BLaER1 (cell line): ENCODE results near the gene SLC12A6.
A peak's percentile ranks its signal among the peaks of the same experiment; 100 is the strongest.
"Not testable (repeated sequence)": the region's sequence is repeated elsewhere in the genome, so short reads cannot be mapped to it uniquely, and the experiment has no call there.

Source experiments
- H3K27ac ChIP-seq: shearing (Covaris generic); formaldehyde crosslinking; 2 replicates; pipeline ENCODE4 v1.8.1; 2022
- H3K27me3 ChIP-seq: shearing (Covaris generic); formaldehyde crosslinking; 2 replicates; pipeline ENCODE4 v1.8.1; 2022
- H3K36me3 ChIP-seq: shearing (Covaris generic); formaldehyde crosslinking; 2 replicates; pipeline ENCODE4 v1.8.1; 2022
- H3K4me1 ChIP-seq: shearing (Covaris generic); formaldehyde crosslinking; 2 replicates; pipeline ENCODE4 v1.8.1; 2022
- H3K4me2 ChIP-seq: shearing (Covaris generic); formaldehyde crosslinking; 2 replicates; pipeline ENCODE4 v1.8.1; 2022
- H3K4me3 ChIP-seq: shearing (Covaris generic); formaldehyde crosslinking; 2 replicates; pipeline ENCODE4 v1.8.1; 2022
- H3K9ac ChIP-seq: shearing (Covaris generic); formaldehyde crosslinking; 2 replicates; pipeline ENCODE4 v1.8.1; 2022
- H3K9me3 ChIP-seq: shearing (Covaris generic); formaldehyde crosslinking; 2 replicates; pipeline ENCODE4 v1.8.1; 2022
- H4K20me1 ChIP-seq: shearing (Covaris generic); formaldehyde crosslinking; 2 replicates; pipeline ENCODE4 v1.8.1; 2022
- Cebpa-rat ChIP-seq: shearing (Covaris generic); IDR thresholded peaks from 2 replicates; pipeline ENCODE4 v1.8.1; 2022

Gene SLC12A6

DNA sequence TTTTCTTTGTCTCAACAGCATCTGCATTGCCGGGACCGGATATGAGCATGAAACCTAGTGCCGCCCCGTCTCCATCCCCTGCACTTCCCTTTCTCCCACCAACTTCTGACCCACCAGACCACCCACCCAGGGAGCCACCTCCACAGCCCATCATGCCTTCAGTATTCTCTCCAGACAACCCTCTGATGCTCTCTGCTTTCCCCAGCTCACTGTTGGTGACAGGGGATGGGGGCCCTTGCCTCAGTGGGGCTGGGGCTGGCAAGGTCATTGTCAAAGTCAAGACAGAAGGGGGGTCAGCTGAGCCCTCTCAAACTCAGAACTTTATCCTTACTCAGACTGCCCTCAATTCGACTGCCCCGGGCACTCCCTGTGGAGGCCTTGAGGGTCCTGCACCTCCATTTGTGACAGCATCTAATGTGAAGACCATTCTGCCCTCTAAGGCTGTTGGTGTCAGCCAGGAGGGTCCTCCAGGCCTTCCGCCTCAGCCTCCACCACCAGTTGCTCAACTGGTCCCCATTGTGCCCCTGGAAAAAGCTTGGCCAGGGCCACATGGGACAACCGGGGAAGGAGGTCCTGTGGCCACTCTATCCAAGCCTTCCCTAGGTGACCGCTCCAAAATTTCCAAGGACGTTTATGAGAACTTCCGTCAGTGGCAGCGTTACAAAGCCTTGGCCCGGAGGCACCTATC, 10.5 kb upstream of the SLC12A6 start:
- no peak for TF ChIP-seq Cebpa-rat

GRCh38 chr15:34342737-34343575, 5.4 kb upstream of the SLC12A6 start, which contains the start of the genes NOP10 and NUTM1:
Gene NOP10, minus strand, starts transcription at chr15:34343136. Its CDS starts 63 bp downstream, at chr15:34343073.
Gene NUTM1, plus strand, starts transcription at chr15:34343315. Its CDS starts 382 bp downstream, at chr15:34343697.
- peaks cover 20% of the 10 kb centered on the region for H3K36me3 ChIP-seq
- no peaks in the 10 kb centered on the region for H3K9me3 ChIP-seq
- no peaks in the 10 kb centered on the region for H4K20me1 ChIP-seq
- peak within 1 kb of the TSS; percentile 93 for H3K27ac ChIP-seq
- H3K27me3 ChIP-seq, result no peaks in the 10 kb centered on the region
- H3K4me3 ChIP-seq, result peak within 1 kb of the TSS; percentile 85
- H3K4me2 ChIP-seq, result peak within 1 kb of the TSS; percentile 95
- H3K9ac ChIP-seq, result peak within 1 kb of the TSS; percentile 88
- TF ChIP-seq Cebpa-rat, result no peak
- H3K4me1 ChIP-seq, result peaks cover 43% of the 10 kb centered on the region

More for the DNA sequence above, 10.5 kb upstream of the SLC12A6 start:
- Histone ChIP-seq H3K27ac (no peak overlapping the region), H3K4me1 (no peaks in the 10 kb centered on the region), H3K36me3 (no peaks in the 10 kb centered on the region), H3K9ac (no peak overlapping the region), H4K20me1 (no peaks in the 10 kb centered on the region), H3K9me3 (no peaks in the 10 kb centered on the region), H3K4me2 (no peak overlapping the region), H3K4me3 (no peak overlapping the region), H3K27me3 (no peaks in the 10 kb centered on the region)

DNA sequence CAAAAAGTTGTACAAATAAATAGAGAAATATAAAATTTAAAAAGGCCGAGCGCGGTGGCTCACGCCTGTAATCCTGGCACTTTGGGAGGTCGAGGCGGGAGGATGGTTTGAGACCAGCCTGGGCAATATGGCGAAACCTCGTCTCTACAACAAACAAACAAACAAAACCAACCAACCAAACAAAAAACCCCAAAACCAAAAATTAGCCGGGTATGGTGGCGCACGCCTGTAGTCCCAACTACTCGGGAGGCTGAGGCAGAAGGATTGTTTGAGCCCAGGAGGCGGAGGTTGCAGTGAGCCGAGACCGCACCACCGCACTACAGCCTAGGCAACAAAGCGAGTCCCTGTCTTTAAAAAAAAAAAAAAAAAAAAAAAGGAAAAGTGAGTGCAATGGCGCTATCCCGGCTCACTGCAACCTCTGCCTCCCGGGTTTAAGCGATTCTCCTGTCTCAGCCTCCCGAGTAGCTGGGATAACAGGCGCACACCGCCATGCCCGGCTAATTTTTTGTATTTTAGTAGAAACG, 4.7 kb upstream of the SLC12A6 start:
- peak overlapping the region; percentile 85 for H3K4me3 ChIP-seq
- peak overlapping the region; percentile 88 for H3K9ac ChIP-seq
- not testable (repeated sequence) for H4K20me1 ChIP-seq, H3K9me3 ChIP-seq, H3K27me3 ChIP-seq
- peak overlapping the region; percentile 95 for H3K4me2 ChIP-seq
- peaks cover 20% of the 10 kb centered on the region for H3K36me3 ChIP-seq
- H3K27ac ChIP-seq, result peak overlapping the region; percentile 93
- peaks cover 43% of the 10 kb centered on the region for H3K4me1 ChIP-seq

DNA sequence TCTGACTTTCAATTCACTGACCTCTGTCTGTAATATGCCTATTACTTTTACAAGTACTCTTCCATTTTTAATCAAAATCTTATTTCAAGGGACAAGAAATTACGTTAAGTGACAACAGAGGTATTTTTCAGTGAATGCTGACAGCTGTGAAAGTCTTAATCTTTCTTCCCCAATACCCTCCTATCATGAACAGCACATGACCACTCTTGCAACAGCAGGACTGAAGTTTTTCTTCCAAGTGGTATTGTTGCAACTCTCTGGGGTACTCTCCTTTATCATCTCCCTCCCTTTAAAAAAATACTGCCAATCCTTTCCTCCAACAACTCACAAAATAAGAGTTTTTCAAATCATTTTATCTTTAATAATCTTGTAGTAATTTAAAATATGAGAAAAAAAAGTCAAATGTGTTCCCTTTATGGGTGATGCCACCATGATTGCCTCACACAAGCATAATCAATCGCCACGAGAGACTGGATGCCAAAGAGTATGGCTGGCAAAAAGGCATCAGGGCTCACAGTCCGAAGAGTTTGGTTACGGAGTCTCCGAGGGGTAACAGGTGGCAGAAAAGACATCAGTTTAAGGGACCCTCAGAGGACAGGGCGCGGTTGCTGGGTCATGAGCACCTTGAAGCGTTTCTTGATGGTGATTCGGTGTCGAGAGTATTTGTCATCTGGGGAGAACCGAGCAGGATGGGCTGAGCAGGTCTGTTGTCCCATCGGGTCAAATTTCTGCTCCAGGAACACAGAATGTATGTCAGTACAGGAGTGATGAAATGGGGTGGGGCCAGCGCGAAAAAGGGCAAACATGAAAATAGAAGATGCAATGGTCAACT, 4.0 kb upstream of the SLC12A6 start:
- no peaks in the 10 kb centered on the region for H3K27me3 ChIP-seq
- H3K4me2 ChIP-seq, result peak overlapping the region; percentile 95
- peak overlapping the region; percentile 85 for H3K4me3 ChIP-seq
- H3K4me1 ChIP-seq, result peaks cover 49% of the 10 kb centered on the region
- peak overlapping the region; percentile 88; the same call in 1 of the 2 replicates for H3K9ac ChIP-seq
- 0 out of 2 replicates have a peak overlapping the region, but pooled peaks have one; percentile 93 for H3K27ac ChIP-seq
- H3K9me3 ChIP-seq, result no peaks in the 10 kb centered on the region
- no peaks in the 10 kb centered on the region for H4K20me1 ChIP-seq
- H3K36me3 ChIP-seq, result peaks cover 20% of the 10 kb centered on the region
- TF ChIP-seq Cebpa-rat, result no peak

DNA sequence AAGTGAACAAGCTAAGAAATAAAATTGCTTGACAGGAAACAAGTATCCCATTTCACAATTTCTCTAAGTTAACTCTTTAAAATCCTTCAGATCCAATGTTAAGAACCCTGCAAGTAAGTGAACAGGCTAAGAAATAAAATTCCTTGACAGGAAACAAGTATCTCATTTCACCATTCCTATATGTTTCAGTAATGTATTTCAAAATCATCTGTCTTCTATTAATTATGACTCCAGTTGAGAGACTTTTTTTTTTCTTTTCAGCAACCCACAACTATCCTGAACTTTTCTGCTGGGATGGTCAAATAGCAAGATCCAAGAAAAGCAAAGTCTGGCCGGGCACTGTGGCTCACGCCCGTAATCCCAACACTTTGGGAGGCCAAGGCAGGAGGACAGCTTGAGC, 2.4 kb upstream of the SLC12A6 start:
- TF ChIP-seq Cebpa-rat, result no peak
- Histone ChIP-seq H4K20me1 (no peaks in the 10 kb centered on the region), H3K9me3 (no peaks in the 10 kb centered on the region), H3K4me3 (no peak overlapping the region), H3K27me3 (no peaks in the 10 kb centered on the region), H3K27ac (no peak overlapping the region), H3K9ac (no peak overlapping the region), H3K4me1 (peaks cover 66% of the 10 kb centered on the region), H3K4me2 (peak overlapping the region; percentile 95), H3K36me3 (peaks cover 20% of the 10 kb centered on the region)

DNA sequence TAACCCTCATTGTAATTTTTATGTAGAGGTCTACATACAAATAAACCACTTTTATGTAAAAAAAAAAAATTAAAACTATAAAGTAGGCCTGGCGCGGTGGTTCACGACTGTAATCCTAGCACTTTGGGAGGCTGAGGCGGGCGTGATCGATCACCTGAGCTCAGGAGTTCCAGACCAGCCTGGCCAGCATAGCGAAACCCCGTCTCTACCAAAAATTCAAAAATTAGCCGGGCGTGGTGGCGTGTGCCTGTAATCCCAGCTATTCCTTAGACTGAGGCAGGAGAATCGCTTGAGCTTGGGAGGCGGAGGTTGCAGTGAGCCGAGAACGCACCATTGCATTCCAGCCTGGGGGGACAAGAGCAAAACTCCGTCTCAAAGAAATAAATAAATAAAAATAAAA, 766 bp upstream of the SLC12A6 start:
- peaks cover 82% of the 10 kb centered on the region for H3K4me1 ChIP-seq
- no peaks in the 10 kb centered on the region for H3K27me3 ChIP-seq
- peak overlapping the region; percentile 86 for H3K4me3 ChIP-seq
- TF ChIP-seq Cebpa-rat, result no peak
- no peaks in the 10 kb centered on the region for H4K20me1 ChIP-seq
- no peaks in the 10 kb centered on the region for H3K9me3 ChIP-seq
- H3K9ac ChIP-seq, result peak overlapping the region; percentile 84
- peak overlapping the region; percentile 95 for H3K4me2 ChIP-seq
- H3K27ac ChIP-seq, result peak overlapping the region; percentile 90
- peaks cover 20% of the 10 kb centered on the region for H3K36me3 ChIP-seq

- peak overlapping the region; percentile 86 for H3K4me3 ChIP-seq
- H4K20me1 ChIP-seq, result no peaks in the 10 kb centered on the region
- peak overlapping the region; percentile 84 for H3K9ac ChIP-seq
- H3K4me2 ChIP-seq, result peak overlapping the region; percentile 95
- no peaks in the 10 kb centered on the region for H3K27me3 ChIP-seq
- no peak for TF ChIP-seq Cebpa-rat
- peaks cover 92% of the 10 kb centered on the region for H3K4me1 ChIP-seq
- no peaks in the 10 kb centered on the region for H3K9me3 ChIP-seq
- peaks cover 20% of the 10 kb centered on the region for H3K36me3 ChIP-seq
- peak overlapping the region; percentile 90 for H3K27ac ChIP-seq
Observed at GRCh38 chr15:34336991-34337556, 507 bp downstream of the SLC12A6 start.

DNA sequence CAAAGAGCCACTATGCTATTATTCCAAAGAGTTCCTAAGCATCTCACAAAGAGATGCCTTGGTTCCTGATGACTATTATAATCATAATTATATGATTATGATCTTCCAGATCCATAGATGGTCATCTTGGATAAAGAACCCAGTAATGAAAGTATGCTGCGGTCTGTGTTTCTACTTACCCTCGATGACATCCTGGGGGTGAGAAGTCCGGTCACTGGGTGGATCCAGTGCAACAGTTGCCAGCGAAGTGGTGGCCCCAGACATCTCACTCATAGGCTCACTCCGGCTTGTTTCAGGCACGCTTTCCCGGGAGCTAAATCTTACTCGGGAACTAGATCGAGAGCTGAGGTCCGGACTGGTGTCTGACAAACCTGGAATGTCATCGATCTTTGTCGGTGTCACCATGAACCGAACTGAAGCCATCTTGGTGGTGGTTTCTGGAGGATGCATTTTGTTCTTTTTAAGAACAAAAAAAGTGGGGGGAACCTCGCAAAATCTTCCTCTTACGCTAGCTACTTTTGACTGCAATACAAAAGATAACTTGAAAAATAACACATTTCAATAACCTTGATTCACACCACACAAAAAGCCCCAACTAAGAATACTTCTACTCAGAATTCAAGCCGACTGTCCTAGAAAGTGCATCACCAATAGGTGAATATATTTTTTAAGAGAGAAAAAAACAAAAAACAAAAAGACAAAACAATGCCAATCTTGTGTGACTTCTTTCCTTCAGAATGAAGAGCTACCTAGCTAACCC, 1.2 kb downstream of the SLC12A6 start:
- H4K20me1 ChIP-seq, result no peaks in the 10 kb centered on the region
- H3K27ac ChIP-seq, result peak overlapping the region; percentile 90; the same call in 1 of the 2 replicates
- peak overlapping the region; percentile 95 for H3K4me2 ChIP-seq
- peaks cover 14% of the 10 kb centered on the region for H3K36me3 ChIP-seq
- H3K4me3 ChIP-seq, result peak overlapping the region; percentile 86
- H3K27me3 ChIP-seq, result no peaks in the 10 kb centered on the region
- no peaks in the 10 kb centered on the region for H3K9me3 ChIP-seq
- H3K9ac ChIP-seq, result peak overlapping the region; percentile 84
- H3K4me1 ChIP-seq, result peaks cover 90% of the 10 kb centered on the region
- TF ChIP-seq Cebpa-rat, result no peak
